Measurements from ENCODE around the gene EPS8L1.

EPS8L1 gene

DNA sequence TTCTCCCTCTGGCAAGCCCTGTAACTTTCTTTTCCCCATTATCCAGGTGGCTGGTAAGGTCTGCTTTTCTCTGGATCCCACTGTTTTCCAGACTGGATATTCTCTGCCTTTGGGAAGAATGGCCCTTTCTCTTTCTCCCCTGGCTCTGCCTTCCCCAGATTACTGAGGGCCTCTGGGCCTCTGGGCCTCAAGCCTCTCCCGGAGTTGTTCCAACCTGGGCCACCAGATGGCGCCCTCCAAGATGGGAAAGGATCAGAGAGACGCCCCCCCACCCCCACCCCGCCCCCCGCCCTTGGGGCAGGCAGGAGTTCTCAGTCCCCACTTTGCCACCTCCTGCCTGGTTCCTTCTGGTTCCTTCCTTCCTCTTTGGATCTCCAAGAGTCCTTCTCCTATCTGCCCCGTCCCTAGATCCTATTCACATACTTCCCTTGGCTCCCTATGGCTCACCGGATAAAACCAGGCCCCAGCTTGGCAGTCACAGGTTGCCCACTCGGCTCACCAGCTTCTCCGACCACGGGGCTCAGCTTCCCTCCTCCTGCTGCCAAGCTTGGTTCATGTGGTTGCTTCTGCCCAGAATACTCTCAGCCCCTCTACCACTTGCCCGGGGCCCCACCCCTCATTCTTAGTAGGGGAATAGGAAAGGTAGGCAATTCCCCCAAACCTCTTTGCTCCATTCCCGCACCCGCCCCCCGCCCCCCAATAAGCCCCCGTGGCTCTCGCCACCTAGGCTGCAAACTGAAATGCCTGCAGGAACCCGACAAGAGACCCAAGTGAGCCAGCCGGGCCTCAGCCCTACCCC lies 13.1 kb downstream of the EPS8L1 start:
- H3K4me3 ChIP-seq (ENCODE audit: low read depth, low read length) = no peak overlapping the region
- TF ChIP-seq, protein P1, sequence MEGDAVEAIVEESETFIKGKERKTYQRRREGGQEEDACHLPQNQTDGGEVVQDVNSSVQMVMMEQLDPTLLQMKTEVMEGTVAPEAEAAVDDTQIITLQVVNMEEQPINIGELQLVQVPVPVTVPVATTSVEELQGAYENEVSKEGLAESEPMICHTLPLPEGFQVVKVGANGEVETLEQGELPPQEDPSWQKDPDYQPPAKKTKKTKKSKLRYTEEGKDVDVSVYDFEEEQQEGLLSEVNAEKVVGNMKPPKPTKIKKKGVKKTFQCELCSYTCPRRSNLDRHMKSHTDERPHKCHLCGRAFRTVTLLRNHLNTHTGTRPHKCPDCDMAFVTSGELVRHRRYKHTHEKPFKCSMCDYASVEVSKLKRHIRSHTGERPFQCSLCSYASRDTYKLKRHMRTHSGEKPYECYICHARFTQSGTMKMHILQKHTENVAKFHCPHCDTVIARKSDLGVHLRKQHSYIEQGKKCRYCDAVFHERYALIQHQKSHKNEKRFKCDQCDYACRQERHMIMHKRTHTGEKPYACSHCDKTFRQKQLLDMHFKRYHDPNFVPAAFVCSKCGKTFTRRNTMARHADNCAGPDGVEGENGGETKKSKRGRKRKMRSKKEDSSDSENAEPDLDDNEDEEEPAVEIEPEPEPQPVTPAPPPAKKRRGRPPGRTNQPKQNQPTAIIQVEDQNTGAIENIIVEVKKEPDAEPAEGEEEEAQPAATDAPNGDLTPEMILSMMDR (IDR thresholded peaks at IDR 0.05; ENCODE audit: low read depth, low read length) = 0 out of 2 replicates have a peak, but pooled peaks have one; percentile 48

DNA sequence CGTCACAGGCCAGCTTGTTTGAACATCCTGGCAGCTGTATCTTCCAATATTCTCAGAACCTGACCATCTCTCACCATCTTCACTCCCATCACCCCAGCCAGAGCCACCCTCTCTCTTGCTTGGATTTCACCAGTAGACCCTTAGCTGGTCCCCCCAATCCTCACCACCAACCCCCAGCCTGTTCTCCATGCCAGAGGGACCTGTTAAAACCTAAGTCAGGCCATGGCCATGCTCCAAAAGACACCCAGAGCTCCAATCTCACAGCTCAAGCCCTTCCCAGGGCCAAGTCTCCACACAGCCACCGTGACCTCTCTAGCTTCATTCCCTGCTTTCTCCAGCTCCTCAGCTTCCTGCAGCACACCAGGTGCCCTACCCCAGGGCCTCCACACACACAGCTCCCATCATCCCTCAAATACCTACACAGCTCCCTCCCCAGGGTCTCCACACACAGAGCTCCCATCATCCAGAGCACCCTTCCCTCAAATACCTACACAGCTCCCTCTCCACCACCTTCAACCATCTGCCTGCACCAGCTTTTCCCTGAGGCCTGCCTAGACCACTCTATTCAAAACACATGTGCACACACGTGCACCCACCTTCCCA lies 13.8 kb downstream of the EPS8L1 start:
- TF ChIP-seq, protein P1 (IDR thresholded peaks at IDR 0.05; ENCODE audit: low read depth, low read length) = no peak
- H3K4me3 ChIP-seq (ENCODE audit: low read depth, low read length) = no peak overlapping the region

DNA sequence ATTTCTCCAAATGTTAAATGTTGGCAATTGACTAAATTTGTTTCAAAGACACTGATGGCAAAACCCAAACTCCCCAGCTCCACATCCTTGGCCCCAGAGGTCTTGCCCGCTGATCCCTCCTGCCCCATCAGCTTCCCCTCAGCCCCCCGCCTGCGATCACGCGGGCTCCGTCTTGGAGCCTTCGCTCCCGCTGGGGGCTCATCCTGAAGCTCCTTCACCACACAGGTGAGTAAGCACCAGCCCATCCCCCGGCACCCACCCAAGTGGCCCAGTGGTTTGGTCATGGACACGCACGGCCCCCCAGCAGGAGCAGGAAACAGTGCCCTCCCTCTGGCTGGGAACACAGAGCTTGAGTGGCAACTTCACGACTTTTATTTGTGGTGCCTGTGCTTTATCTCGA lies 14.9 kb downstream of the EPS8L1 start:
- no peak overlapping the region for H3K4me3 ChIP-seq (ENCODE audit: low read depth, low read length)
- TF ChIP-seq, protein P1 (IDR thresholded peaks at IDR 0.05; ENCODE audit: low read depth, low read length) = no peak

DNA sequence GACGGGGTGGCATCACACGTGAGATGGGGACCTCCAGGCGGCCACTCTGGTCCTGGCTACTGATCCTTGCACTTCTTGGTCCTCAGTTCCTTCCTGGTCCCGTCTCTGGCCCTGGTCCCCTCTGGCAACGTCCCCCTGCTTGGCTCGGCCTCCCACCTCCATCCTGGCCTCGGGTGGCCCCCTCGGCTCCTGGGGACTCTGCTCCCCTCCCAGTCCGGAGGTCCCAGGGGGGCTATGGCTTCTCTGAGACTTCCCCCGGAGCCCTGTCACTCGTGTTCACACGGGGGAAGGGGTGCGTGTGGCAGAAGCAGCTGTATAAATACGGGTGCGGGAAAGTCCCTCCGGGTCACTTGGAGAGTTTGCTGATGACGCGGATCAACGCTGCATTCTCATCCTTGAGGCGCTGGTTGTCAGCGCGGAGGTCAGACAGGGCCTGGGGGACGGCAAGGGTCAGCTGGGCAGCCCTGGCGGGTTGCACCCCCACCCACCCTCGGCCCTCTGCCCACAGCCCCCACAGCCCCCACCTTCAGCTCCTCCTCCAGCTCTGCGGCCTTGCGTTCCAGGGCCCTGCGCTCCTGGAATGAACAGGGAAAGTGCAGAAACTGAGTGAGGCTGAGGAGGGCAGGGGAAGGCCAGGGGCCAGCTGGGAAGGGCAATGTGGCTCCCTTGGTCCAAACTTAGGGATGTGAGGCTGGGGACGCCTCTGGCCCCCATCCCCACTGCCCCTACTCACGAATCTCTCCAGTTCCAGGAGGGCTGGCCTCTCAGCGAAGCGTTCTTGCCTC lies 15.6 kb downstream of the EPS8L1 start:
- no peak overlapping the region for H3K4me3 ChIP-seq (ENCODE audit: low read depth, low read length)
- TF ChIP-seq, protein P1 (IDR thresholded peaks at IDR 0.05; ENCODE audit: low read depth, low read length) = no peak

DNA sequence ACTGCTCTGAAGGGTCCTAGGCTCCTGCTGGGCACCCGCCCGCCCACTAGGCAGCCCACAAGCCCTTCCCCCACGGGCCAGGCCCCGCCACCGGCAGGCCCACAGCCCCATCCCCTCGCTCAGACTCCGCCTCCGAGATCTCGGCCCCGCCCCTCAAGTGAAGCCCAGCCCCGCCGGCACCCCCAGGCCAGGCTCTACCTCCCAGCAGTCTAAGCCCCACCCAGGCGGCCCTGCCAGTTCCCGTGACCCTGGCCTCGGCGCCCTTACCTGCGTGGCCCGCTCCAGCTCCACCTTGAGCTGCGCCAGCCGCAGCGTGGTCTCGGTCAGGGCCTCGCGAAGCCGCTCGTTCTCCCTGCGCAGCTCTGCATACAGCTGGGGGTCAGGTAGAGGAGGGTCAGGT lies 16.3 kb downstream of the EPS8L1 start:
- H3K4me3 ChIP-seq (ENCODE audit: low read depth, low read length) = no peak overlapping the region
- TF ChIP-seq, protein P1 (IDR thresholded peaks at IDR 0.05; ENCODE audit: low read depth, low read length) = no peak

DNA sequence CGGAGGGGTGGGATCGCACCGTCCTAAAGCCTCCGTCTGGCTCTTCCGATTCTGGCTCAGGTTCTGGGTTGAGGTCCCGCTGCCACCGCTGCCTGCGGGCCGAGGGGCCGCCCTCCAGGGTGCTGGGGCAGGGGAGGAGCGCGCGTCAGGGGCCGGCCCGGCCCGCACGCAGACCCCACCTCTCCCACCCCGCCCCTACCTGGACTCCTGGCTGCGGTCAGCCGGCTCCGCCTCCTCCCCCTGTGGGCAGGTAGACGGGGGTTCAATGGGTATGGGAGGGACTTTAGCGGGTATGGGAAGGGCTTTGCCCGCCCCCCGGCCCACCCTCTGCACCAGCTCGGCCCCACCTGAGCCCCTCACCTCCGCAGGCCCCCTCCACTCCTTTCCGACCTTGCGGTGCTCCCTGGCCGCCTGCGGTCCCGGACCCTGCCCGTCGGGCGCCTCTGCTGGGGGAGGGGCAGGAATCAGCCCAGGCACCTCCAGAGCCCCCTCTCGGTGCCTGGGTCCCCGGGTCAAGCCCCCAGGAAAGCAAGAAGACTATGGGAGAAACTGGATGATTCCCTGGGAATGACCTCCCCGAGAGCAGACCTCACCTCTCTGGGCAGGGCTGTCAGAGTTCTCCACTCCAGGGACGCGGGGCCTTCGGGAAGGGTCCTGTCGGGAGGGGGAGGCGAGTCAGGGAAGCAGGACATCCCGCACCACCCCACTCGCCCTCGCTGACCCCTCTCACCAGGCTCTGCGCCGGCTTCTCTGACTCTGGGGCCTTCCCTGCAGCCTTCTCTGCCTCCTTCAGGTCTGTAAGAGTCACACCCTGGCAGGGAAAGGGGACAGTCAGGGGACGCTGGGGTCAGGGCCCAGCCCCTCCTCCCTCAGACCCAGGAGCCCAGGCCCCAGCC lies 17.0 kb downstream of the EPS8L1 start:
- TF ChIP-seq, protein P1 (IDR thresholded peaks at IDR 0.05; ENCODE audit: low read depth, low read length) = no peak
- H3K4me3 ChIP-seq (ENCODE audit: low read depth, low read length) = no peak overlapping the region
